Neural progenitor cell (in vitro differentiated cells): ENCODE measurements around the gene PIAS2.

Experiments used
- EZH2 ChIP-seq: fragments of 200-600 bp; sonication (generic); IDR thresholded peaks from 2 replicates; pipeline ENCODE4 v1.6.1; 2017; ENCODE audit warnings: antibody characterized with exemption, mild to moderate bottlenecking, moderate library complexity
- EZH2phosphoT487 ChIP-seq: fragments of 200-600 bp; sonication (generic); IDR thresholded peaks from 2 replicates; pipeline ENCODE4 v1.6.1; 2017; ENCODE audit warnings: antibody characterized with exemption
- TF ChIP-seq, protein P1 (sequence below): fragments of 200-600 bp; sonication (generic); IDR thresholded peaks from 2 replicates; pipeline ENCODE4 v1.5.1; 2017; ENCODE audit warnings: antibody characterized with exemption, mild to moderate bottlenecking

- TF ChIP-seq EZH2 (peak; percentile 84), EZH2phosphoT487 (peak; percentile 82)
- TF ChIP-seq, protein P1, sequence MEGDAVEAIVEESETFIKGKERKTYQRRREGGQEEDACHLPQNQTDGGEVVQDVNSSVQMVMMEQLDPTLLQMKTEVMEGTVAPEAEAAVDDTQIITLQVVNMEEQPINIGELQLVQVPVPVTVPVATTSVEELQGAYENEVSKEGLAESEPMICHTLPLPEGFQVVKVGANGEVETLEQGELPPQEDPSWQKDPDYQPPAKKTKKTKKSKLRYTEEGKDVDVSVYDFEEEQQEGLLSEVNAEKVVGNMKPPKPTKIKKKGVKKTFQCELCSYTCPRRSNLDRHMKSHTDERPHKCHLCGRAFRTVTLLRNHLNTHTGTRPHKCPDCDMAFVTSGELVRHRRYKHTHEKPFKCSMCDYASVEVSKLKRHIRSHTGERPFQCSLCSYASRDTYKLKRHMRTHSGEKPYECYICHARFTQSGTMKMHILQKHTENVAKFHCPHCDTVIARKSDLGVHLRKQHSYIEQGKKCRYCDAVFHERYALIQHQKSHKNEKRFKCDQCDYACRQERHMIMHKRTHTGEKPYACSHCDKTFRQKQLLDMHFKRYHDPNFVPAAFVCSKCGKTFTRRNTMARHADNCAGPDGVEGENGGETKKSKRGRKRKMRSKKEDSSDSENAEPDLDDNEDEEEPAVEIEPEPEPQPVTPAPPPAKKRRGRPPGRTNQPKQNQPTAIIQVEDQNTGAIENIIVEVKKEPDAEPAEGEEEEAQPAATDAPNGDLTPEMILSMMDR: no peak
These were observed 160.6 kb downstream of the PIAS2 start, which contains the start of gene ST8SIA5 for GRCh38 chr18:46756559-46757201.
